ENCODE data around the gene CDC42BPA. TPM values are rescaled to one million over a fixed set of nuclear protein-coding genes. Genes with fewer than 3 reads are reported as not detected.

Gene CDC42BPA
- polyA plus RNA-seq, 1 of the 3 experiments (the other 2 are of a cell fraction) = 6.8 TPM

DNA sequence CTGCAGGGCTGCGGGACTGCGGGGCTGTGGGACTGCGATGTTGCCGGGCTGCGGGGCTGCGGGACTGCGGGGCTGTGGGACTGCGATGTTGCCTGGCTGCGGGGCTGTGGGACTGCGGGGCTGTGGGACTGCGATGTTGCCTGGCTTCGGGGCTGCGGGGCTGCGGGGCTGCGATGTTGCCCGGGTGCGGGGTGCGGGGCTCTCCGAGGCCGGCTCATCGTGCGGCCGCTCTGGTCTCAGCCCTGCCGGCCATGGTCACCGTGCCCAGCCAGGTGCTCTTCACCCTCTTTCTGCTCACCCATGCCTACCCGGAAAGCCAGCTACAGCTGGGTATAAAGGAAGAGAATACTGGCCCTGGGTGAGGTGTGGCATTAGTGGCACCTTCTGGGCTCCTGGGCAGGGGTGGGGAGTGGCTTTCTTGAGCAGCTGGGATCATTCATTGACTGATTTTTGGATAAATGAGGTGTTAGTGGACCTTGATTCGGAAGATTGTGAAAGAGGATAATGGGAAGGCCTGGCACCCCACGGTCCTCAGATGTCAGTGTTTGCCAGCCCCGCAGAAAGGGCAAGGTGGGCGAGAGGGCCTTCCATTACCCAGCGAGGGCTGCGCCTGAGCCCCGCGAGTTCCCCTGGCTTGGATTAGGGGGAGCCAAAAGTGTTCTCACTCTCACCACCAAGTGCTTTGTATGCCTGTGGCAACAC, 341.9 kb downstream of the CDC42BPA start:
- 94% methylated on average over 30 of the region's 34 CpGs for WGBS (ENCODE audit: low lambda C conversion rate)
- TF ChIP-seq NRF1 (IDR thresholded peaks at IDR 0.05; ENCODE audit: low read depth, low read length) (no peak), TAF1 (IDR thresholded peaks at IDR 0.05; ENCODE audit: borderline replicate concordance, low read depth, low read length) (no peak)
- TF ChIP-seq, protein P1, sequence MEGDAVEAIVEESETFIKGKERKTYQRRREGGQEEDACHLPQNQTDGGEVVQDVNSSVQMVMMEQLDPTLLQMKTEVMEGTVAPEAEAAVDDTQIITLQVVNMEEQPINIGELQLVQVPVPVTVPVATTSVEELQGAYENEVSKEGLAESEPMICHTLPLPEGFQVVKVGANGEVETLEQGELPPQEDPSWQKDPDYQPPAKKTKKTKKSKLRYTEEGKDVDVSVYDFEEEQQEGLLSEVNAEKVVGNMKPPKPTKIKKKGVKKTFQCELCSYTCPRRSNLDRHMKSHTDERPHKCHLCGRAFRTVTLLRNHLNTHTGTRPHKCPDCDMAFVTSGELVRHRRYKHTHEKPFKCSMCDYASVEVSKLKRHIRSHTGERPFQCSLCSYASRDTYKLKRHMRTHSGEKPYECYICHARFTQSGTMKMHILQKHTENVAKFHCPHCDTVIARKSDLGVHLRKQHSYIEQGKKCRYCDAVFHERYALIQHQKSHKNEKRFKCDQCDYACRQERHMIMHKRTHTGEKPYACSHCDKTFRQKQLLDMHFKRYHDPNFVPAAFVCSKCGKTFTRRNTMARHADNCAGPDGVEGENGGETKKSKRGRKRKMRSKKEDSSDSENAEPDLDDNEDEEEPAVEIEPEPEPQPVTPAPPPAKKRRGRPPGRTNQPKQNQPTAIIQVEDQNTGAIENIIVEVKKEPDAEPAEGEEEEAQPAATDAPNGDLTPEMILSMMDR (IDR thresholded peaks at IDR 0.05) = no peak
- CTCF ChIA-PET = no interaction called here
- H3K9me2 ChIP-seq = no peaks in the 10 kb centered on the region
- H3K79me2 ChIP-seq (ENCODE audit: insufficient read depth) = no peaks in the 10 kb centered on the region
- no peak overlapping the region for H2AFZ ChIP-seq (ENCODE audit: low read depth)
- no peaks in the 10 kb centered on the region for H3K9me3 ChIP-seq
- no peaks in the 10 kb centered on the region for H3K27me3 ChIP-seq (ENCODE audit: insufficient read depth)
- peaks cover 0 to 36% of the 10 kb centered on the region in 2 experiments; a peak in 1 of 4 replicates for H3K4me1 ChIP-seq (ENCODE audit: control insufficient read depth in 1 of 2, insufficient read depth in 2 of 2, low read depth in 1 of 2, low read length in 1 of 2)
- no peaks in the 10 kb centered on the region for H4K20me1 ChIP-seq (ENCODE audit: insufficient read depth)
- H3F3A ChIP-seq (replicated peaks; ENCODE audit: insufficient read depth) = no peaks in the 10 kb centered on the region
- no peak overlapping the region for H3K27ac ChIP-seq (ENCODE audit: low read depth in 2 of 2, low read length in 1 of 2)
- no peak overlapping the region for H3K4me3 ChIP-seq (ENCODE audit: low read depth in 2 of 2, low read length in 1 of 2)
- no peaks in the 10 kb centered on the region for H3K36me3 ChIP-seq (replicated peaks in 1 of 2; ENCODE audit: control insufficient read depth in 1 of 2, insufficient read depth in 2 of 2, low read length in 1 of 2)
- POLR2A ChIA-PET = no interaction called here
- no peak for DNase-seq
- no peak overlapping the region for H3K4me2 ChIP-seq
- no peak overlapping the region for H3K9ac ChIP-seq

GRCh38 chr1:226975259-226976250, 342.7 kb downstream of the CDC42BPA start:
- no peak overlapping the region for H3K4me3 ChIP-seq (ENCODE audit: low read depth in 2 of 2, low read length in 1 of 2)
- no peak overlapping the region for H2AFZ ChIP-seq (ENCODE audit: low read depth)
- no peaks in the 10 kb centered on the region for H3K9me3 ChIP-seq
- H3F3A ChIP-seq (replicated peaks; ENCODE audit: insufficient read depth) = no peaks in the 10 kb centered on the region
- CTCF ChIA-PET = no interaction called here
- no peaks in the 10 kb centered on the region for H3K79me2 ChIP-seq (ENCODE audit: insufficient read depth)
- POLR2A ChIA-PET = no interaction called here
- no peak overlapping the region for H3K9ac ChIP-seq
- TF ChIP-seq, protein P2, sequence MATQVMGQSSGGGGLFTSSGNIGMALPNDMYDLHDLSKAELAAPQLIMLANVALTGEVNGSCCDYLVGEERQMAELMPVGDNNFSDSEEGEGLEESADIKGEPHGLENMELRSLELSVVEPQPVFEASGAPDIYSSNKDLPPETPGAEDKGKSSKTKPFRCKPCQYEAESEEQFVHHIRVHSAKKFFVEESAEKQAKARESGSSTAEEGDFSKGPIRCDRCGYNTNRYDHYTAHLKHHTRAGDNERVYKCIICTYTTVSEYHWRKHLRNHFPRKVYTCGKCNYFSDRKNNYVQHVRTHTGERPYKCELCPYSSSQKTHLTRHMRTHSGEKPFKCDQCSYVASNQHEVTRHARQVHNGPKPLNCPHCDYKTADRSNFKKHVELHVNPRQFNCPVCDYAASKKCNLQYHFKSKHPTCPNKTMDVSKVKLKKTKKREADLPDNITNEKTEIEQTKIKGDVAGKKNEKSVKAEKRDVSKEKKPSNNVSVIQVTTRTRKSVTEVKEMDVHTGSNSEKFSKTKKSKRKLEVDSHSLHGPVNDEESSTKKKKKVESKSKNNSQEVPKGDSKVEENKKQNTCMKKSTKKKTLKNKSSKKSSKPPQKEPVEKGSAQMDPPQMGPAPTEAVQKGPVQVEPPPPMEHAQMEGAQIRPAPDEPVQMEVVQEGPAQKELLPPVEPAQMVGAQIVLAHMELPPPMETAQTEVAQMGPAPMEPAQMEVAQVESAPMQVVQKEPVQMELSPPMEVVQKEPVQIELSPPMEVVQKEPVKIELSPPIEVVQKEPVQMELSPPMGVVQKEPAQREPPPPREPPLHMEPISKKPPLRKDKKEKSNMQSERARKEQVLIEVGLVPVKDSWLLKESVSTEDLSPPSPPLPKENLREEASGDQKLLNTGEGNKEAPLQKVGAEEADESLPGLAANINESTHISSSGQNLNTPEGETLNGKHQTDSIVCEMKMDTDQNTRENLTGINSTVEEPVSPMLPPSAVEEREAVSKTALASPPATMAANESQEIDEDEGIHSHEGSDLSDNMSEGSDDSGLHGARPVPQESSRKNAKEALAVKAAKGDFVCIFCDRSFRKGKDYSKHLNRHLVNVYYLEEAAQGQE (IDR thresholded peaks at IDR 0.05; ENCODE audit: low read depth, low read length) = no peak
- TF ChIP-seq TEAD4 (IDR thresholded peaks at IDR 0.05; ENCODE audit: borderline replicate concordance, insufficient read depth) (no peak), MAX (IDR thresholded peaks at IDR 0.05; ENCODE audit: low read depth) (no peak), GABPA (IDR thresholded peaks at IDR 0.05; ENCODE audit: low read depth) (no peak), TAF1 (IDR thresholded peaks at IDR 0.05; ENCODE audit: borderline replicate concordance, low read depth, low read length) (no peak), NFIC (IDR thresholded peaks at IDR 0.05; ENCODE audit: borderline replicate concordance) (no peak), FOXJ3 (CRISPR knock-in tag; IDR thresholded peaks at IDR 0.05) (no peak)
- no peaks in the 10 kb centered on the region for H3K9me2 ChIP-seq
- peaks cover 0 to under 1% of the 10 kb centered on the region in 2 experiments for H3K36me3 ChIP-seq (replicated peaks in 1 of 2; ENCODE audit: control insufficient read depth in 1 of 2, insufficient read depth in 2 of 2, low read length in 1 of 2)
- H3K4me2 ChIP-seq = no peak overlapping the region
- H4K20me1 ChIP-seq (ENCODE audit: insufficient read depth) = no peaks in the 10 kb centered on the region
- H3K27me3 ChIP-seq (ENCODE audit: insufficient read depth) = no peaks in the 10 kb centered on the region
- H3K4me1 ChIP-seq (ENCODE audit: control insufficient read depth in 1 of 2, insufficient read depth in 2 of 2, low read depth in 1 of 2, low read length in 1 of 2) = peaks cover 0 to 32% of the 10 kb centered on the region in 2 experiments; a peak in 1 of 4 replicates
- 93% methylated on average over 28 of the region's 32 CpGs for WGBS (ENCODE audit: low lambda C conversion rate)
- DNase-seq = no peak
- no peak overlapping the region; a peak in 1 of 4 replicates for H3K27ac ChIP-seq (ENCODE audit: low read depth in 2 of 2, low read length in 1 of 2)
